HepG2 (cell line): Measurements from ENCODE around the gene CMPK1. TPM values are rescaled to one million over a fixed set of nuclear protein-coding genes. Genes with fewer than 3 reads are reported as not detected.

ENCODE experiments used
- HMGA1 ChIP-seq: sonication (generic); formaldehyde crosslinking; conservative IDR thresholded peaks from 2 replicates; pipeline ENCODE4 v1.4.0; 2020; ENCODE audit warnings: missing genetic modification reagents
- HNF1A ChIP-seq, 2 experiments: sonication (generic) in 1 of 2; formaldehyde crosslinking in 1 of 2; IDR thresholded peaks; 2 replicates each; pipeline versions ENCODE4 v1.4.0 to v1.6.1; 2016 to 2020; ENCODE audit warnings: borderline replicate concordance in 1 of 2, low read depth in 1 of 2, mild to moderate bottlenecking in 1 of 2, missing genetic modification reagents in 1 of 2
- ISX ChIP-seq: sonication (generic); formaldehyde crosslinking; conservative IDR thresholded peaks from 2 replicates; pipeline ENCODE4 v1.5.0; 2020; ENCODE audit warnings: missing genetic modification reagents
- MXD4 ChIP-seq: IDR thresholded peaks from 2 replicates; pipeline ENCODE4 v1.6.1; 2016; ENCODE audit warnings: mild to moderate bottlenecking, missing biosample characterization, missing genetic modification reagents
- PAX8 ChIP-seq: sonication (generic); formaldehyde crosslinking; IDR thresholded peaks from 2 replicates; pipeline ENCODE4 v1.8.0; 2022; ENCODE audit warnings: mild to moderate bottlenecking, missing genetic modification reagents, borderline replicate concordance
- PHF20 ChIP-seq: sonication (generic); formaldehyde crosslinking; IDR thresholded peaks from 2 replicates; pipeline ENCODE4 v1.5.0; 2020; ENCODE audit warnings: mild to moderate bottlenecking, missing genetic modification reagents
- PTBP1 ChIP-seq: fragments of 200-400 bp; formaldehyde crosslinking; IDR thresholded peaks from 2 replicates; pipeline ENCODE4 v1.6.1; 2018; ENCODE audit warnings: low read length, low read depth; ENCODE audit not compliant: poor library complexity, severe bottlenecking
- RXRA ChIP-seq: sonication (generic); formaldehyde crosslinking; IDR thresholded peaks from 2 replicates; pipeline ENCODE4 v1.5.1; 2020; ENCODE audit warnings: missing genetic modification reagents
- STAG1 ChIP-seq: sonication (generic); formaldehyde crosslinking; IDR thresholded peaks from 2 replicates; pipeline ENCODE4 v1.4.0; 2020; ENCODE audit warnings: missing genetic modification reagents
- YEATS2 ChIP-seq: sonication (generic); formaldehyde crosslinking; IDR thresholded peaks from 2 replicates; pipeline ENCODE4 v1.4.0; 2020; ENCODE audit warnings: missing genetic modification reagents, borderline replicate concordance
- ZBTB7A ChIP-seq: sonication (generic); formaldehyde crosslinking; IDR thresholded peaks from 2 replicates; pipeline ENCODE4 v1.8.0; 2022; ENCODE audit warnings: mild to moderate bottlenecking, missing genetic modification reagents
- ZFP37 ChIP-seq: sonication (generic); formaldehyde crosslinking; IDR thresholded peaks from 2 replicates; pipeline ENCODE4 v1.4.0; 2020; ENCODE audit warnings: missing genetic modification reagents, borderline replicate concordance
- ZNF17 ChIP-seq: sonication (generic); formaldehyde crosslinking; IDR thresholded peaks from 2 replicates; pipeline ENCODE4 v1.5.0; 2020; ENCODE audit warnings: mild to moderate bottlenecking, missing genetic modification reagents
- ZNF224 ChIP-seq: sonication (generic); formaldehyde crosslinking; IDR thresholded peaks from 2 replicates; pipeline ENCODE4 v1.5.0; 2020; ENCODE audit warnings: mild to moderate bottlenecking, missing genetic modification reagents
- ZNF274 ChIP-seq: sonication (generic); formaldehyde crosslinking; IDR thresholded peaks from 2 replicates; pipeline ENCODE4 v1.5.1; 2020; ENCODE audit warnings: mild to moderate bottlenecking, missing genetic modification reagents
- ZNF280D ChIP-seq: sonication (generic); formaldehyde crosslinking; IDR thresholded peaks from 2 replicates; pipeline ENCODE4 v1.5.1; 2020; ENCODE audit warnings: mild to moderate bottlenecking, missing genetic modification reagents
- ZNF296 ChIP-seq: sonication (generic); formaldehyde crosslinking; conservative IDR thresholded peaks from 2 replicates; pipeline ENCODE4 v1.5.0; 2020; ENCODE audit warnings: mild to moderate bottlenecking, missing genetic modification reagents
- ZNF550 ChIP-seq: sonication (generic); formaldehyde crosslinking; IDR thresholded peaks from 2 replicates; pipeline ENCODE4 v1.4.0; 2020; ENCODE audit warnings: mild to moderate bottlenecking, missing genetic modification reagents, borderline replicate concordance
- ZNF737 ChIP-seq: sonication (generic); formaldehyde crosslinking; IDR thresholded peaks from 2 replicates; pipeline ENCODE4 v1.5.0; 2020; ENCODE audit warnings: missing genetic modification reagents, mild to moderate bottlenecking, borderline replicate concordance
- ZNF768 ChIP-seq: sonication (generic); formaldehyde crosslinking; IDR thresholded peaks from 2 replicates; pipeline ENCODE4 v1.4.0; 2020; ENCODE audit warnings: missing genetic modification reagents
- ZNF883 ChIP-seq: sonication (generic); formaldehyde crosslinking; IDR thresholded peaks from 2 replicates; pipeline ENCODE4 v1.5.1; 2020; ENCODE audit warnings: mild to moderate bottlenecking, missing genetic modification reagents; ENCODE audit errors: not compliant biosample characterization
- ZSCAN12 ChIP-seq: sonication (generic); formaldehyde crosslinking; IDR thresholded peaks from 2 replicates; pipeline ENCODE4 v1.9.0; 2021; ENCODE audit warnings: mild to moderate bottlenecking, missing genetic modification reagents
- polyA plus RNA-seq, 8 experiments: library from polyadenylated mRNA; depleted of rRNA in 3 of 8; stranded (reverse) in 7 of 8; unstranded in 1 of 8; fragments of >200 nt; fragmentation: Illumina TruSeq in 4 of 8; extraction: Trizol in 4 of 8; gene quantifications; 2 replicates each; pipeline versions ENCODE4 v1.2.1 to v1.2.3, GENCODE V29; 2011 to 2016; ENCODE audit warnings: low read depth in 4 of 8, missing spikeins in 1 of 8, mixed read lengths in 1 of 8; ENCODE audit not compliant: insufficient read depth in 1 of 8
- total RNA-seq, 5 experiments: library from RNA; depleted of rRNA; stranded (reverse); fragments of >200 nt; fragmentation: Illumina TruSeq; extraction: Trizol; gene quantifications; 2 replicates each; pipeline ENCODE4 v1.2.3, GENCODE V29; 2016; ENCODE audit warnings: low read depth in 1 of 5

Gene CMPK1
- total and polyA plus RNA-seq, 2 of the 13 experiments (the other 11 are each of a cell fraction or from before 2014, with no cell fraction given): 38.3 to 92.0 TPM

GRCh38 chr1:47333922-47334764 lies 553 bp downstream of the CMPK1 start (continued):
- TF ChIP-seq ZNF737 (CRISPR knock-in tag) (peak; percentile 65; the same call in 1 of the 2 replicates), ZNF296 (CRISPR knock-in tag) (0 out of 2 replicates have a peak, but pooled peaks have one; percentile 57), RXRA (CRISPR knock-in tag) (peak; percentile 13; the same call in 1 of the 2 replicates), ZNF768 (CRISPR knock-in tag) (0 out of 2 replicates have a peak, but pooled peaks have one; percentile 24), STAG1 (CRISPR knock-in tag) (0 out of 2 replicates have a peak, but pooled peaks have one; percentile 3), ZNF280D (CRISPR knock-in tag) (0 out of 2 replicates have a peak, but pooled peaks have one; percentile 21), ZNF224 (CRISPR knock-in tag) (0 out of 2 replicates have a peak, but pooled peaks have one; percentile 39), ZSCAN12 (CRISPR knock-in tag) (peak; percentile 61), ZNF550 (no peak), PAX8 (CRISPR knock-in tag) (peak; percentile 86; the same call in 1 of the 2 replicates), ZBTB7A (CRISPR knock-in tag) (0 out of 2 replicates have a peak, but pooled peaks have one; percentile 26), HMGA1 (CRISPR knock-in tag) (no peak), HNF1A (IDR thresholded peaks at IDR 0.05; ENCODE audit: low read depth) (no peak), HNF1A (CRISPR knock-in tag; IDR thresholded peaks at IDR 0.05; ENCODE audit: borderline replicate concordance) (no peak), MXD4 (0 out of 2 replicates have a peak, but pooled peaks have one; percentile 17), ZFP37 (0 out of 2 replicates have a peak, but pooled peaks have one; percentile 41), PHF20 (CRISPR knock-in tag) (peak; percentile 59), PTBP1 (peak; percentile 65), ZNF274 (CRISPR knock-in tag) (peak; percentile 60; the same call in 1 of the 2 replicates), ISX (CRISPR knock-in tag) (peak; percentile 65; the same call in 1 of the 2 replicates), ZNF17 (CRISPR knock-in tag) (no peak), ZNF883 (CRISPR knock-in tag) (peak; percentile 47), YEATS2 (CRISPR knock-in tag) (no peak)
